Loucy (cell line): ENCODE results near the gene ZFPM1.

Experiments
- CTCF ChIP-seq: fragments of 200-600 bp; sonication (generic); conservative IDR thresholded peaks from 2 replicates; pipeline ENCODE4 v1.5.1; 2014; ENCODE audit warnings: mild to moderate bottlenecking, antibody characterized with exemption, low read length
- EZH2phosphoT487 ChIP-seq: fragments of 200-600 bp; IDR thresholded peaks from 2 replicates; pipeline ENCODE4 v1.6.1; 2018; ENCODE audit warnings: antibody characterized with exemption, mild to moderate bottlenecking, moderate library complexity, borderline replicate concordance

DNA sequence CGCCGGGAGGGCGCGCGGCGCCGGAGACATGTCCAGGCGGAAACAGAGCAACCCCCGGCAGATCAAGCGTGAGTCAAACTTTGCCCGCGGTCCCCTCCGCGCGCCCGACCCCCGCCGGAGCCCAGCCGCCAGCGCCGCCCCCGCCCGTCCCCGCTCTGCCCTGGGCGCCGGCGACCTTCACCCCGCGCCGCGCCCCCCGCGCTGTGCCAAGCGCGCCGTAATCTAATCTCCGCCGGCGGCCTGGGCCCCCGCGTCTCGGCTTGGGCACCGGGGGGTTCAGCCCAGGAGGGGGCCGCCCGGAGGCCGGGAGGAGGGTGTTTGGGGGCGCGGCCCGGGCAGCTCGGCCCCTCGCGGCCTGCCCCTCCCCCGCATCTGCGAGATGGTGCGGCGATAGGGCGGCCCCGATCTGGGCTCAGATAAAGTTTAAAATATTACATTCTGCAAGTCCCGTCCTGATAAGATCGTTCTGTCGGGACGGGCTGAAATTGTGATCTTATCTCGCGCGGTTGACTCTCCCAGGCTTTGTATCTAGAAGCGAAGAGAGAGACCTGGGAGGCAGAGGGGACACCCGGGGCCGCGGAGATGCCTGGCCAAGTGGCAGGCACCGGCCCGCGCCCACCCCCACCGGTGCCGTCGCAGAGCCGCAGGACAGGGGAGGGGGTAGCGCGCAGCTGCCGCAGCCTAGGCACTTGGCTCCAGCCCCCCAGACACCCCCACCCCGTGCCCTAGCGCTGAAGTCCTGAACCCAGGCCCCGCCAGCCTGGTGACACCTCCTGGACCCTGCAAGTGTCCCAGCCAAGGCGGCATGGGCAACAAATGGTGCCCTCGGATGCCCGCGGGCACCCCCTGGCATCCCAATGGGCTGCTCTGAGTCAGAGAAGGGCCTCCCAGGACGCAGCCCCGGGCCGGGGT, 787 bp downstream of the ZFPM1 start:
- TF ChIP-seq CTCF (no peak), EZH2phosphoT487 (no peak)
